Fibroblast of lung (primary cell): ENCODE results near the gene PMIS2. TPM values are rescaled to one million over a fixed set of nuclear protein-coding genes. Genes with fewer than 3 reads are reported as not detected.

Experiments
- DNase-seq, 2 donors: peaks; one replicate each; pipeline versions ENCODE4 v3.0.0 to v3.0.0-alpha.2; 2010; ENCODE audit warnings: low read depth in 2 of 2
- H2AFZ ChIP-seq: 2 replicates; pipeline ENCODE4 v1.5.1; 2012; ENCODE audit warnings: low read length, control low read depth, inconsistent platforms
- H3K27ac ChIP-seq: 2 replicates; pipeline ENCODE4 v1.5.1; 2011; ENCODE audit warnings: low read length, control low read depth; ENCODE audit not compliant: insufficient read depth
- H3K27me3 ChIP-seq: 2 replicates; pipeline ENCODE4 v1.5.1; 2011; ENCODE audit warnings: mild to moderate bottlenecking, low read length; ENCODE audit not compliant: control insufficient read depth, insufficient read depth
- H3K36me3 ChIP-seq: 2 replicates; pipeline ENCODE4 v1.5.1; 2011; ENCODE audit warnings: low read length; ENCODE audit not compliant: control insufficient read depth, insufficient read depth
- H3K4me1 ChIP-seq: 2 replicates; pipeline ENCODE4 v1.5.1; 2011; ENCODE audit warnings: low read length; ENCODE audit not compliant: control insufficient read depth, insufficient read depth; ENCODE audit errors: extremely low read depth
- H3K4me2 ChIP-seq: 2 replicates; pipeline ENCODE4 v1.5.1; 2011; ENCODE audit warnings: low read length, control low read depth; ENCODE audit not compliant: insufficient read depth; ENCODE audit errors: extremely low read depth
- H3K4me3 ChIP-seq, 4 experiments: fragments of 200-600 bp in 1 of 4; sonication (generic) in 1 of 4; replicated peaks in 1 of 4; 2 replicates each; pipeline ENCODE4 v1.5.1; 2011 to 2016; ENCODE audit warnings: low read length in 4 of 4, low read depth in 3 of 4, mild to moderate bottlenecking in 3 of 4, control low read depth in 2 of 4, inconsistent platforms in 1 of 4, mixed read lengths in 1 of 4; ENCODE audit not compliant: insufficient read depth in 1 of 4; ENCODE audit errors: control extremely low read depth in 1 of 4
- H3K79me2 ChIP-seq: 2 replicates; pipeline ENCODE4 v1.5.1; 2012; ENCODE audit warnings: mild to moderate bottlenecking, low read length, inconsistent platforms; ENCODE audit not compliant: control insufficient read depth, insufficient read depth
- H3K9ac ChIP-seq: 2 replicates; pipeline ENCODE4 v1.5.1; 2011; ENCODE audit warnings: mild to moderate bottlenecking, low read length, control low read depth; ENCODE audit not compliant: insufficient read depth
- H3K9me3 ChIP-seq: 2 replicates; pipeline ENCODE4 v1.5.1; 2012; ENCODE audit warnings: low read depth, low read length; ENCODE audit not compliant: control insufficient read depth, insufficient read depth
- H4K20me1 ChIP-seq: 2 replicates; pipeline ENCODE4 v1.5.1; 2011; ENCODE audit warnings: low read length; ENCODE audit not compliant: control insufficient read depth, insufficient read depth; ENCODE audit errors: extremely low read depth
- CTCF ChIP-seq, 2 donors: IDR thresholded peaks in 1 of 2; conservative IDR thresholded peaks in 1 of 2; 1 replicate in 1 of 2; 2 replicates in 1 of 2; pipeline ENCODE4 v1.5.1; 2011 to 2012; ENCODE audit warnings: low read length in 2 of 2, control low read depth in 1 of 2, inconsistent platforms in 1 of 2, low read depth in 1 of 2, mild to moderate bottlenecking in 1 of 2
- EZH2 ChIP-seq: IDR thresholded peaks from 2 replicates; pipeline ENCODE4 v1.5.1; 2012; ENCODE audit warnings: low read length, control low read depth, mild to moderate bottlenecking; ENCODE audit errors: missing control alignments
- polyA plus RNA-seq, 2 donors: library from polyadenylated mRNA; depleted of rRNA in 1 of 2; stranded (reverse) in 1 of 2; unstranded in 1 of 2; fragments of >200 nt; gene quantifications; 2 replicates each; pipeline ENCODE4 v1.2.1, GENCODE V29; 2011 to 2012; ENCODE audit warnings: missing spikeins in 1 of 2
- total RNA-seq: library from RNA; depleted of rRNA; stranded (reverse); fragments of >200 nt; gene quantifications from 2 replicates; pipeline ENCODE4 v1.2.1, GENCODE V29; 2014

Gene PMIS2
- total and polyA plus RNA-seq, 2 donors (not counting 1 experiment from before 2014, with no cell fraction given) = not detected

- DNase-seq = no peak
- no peak for TF ChIP-seq CTCF (conservative IDR thresholded peaks at IDR 0.05 in 1 of 2, IDR thresholded peaks at IDR 0.05 in 1 of 2; ENCODE audit: low read depth in 1 of 2, low read length in 2 of 2)
- TF ChIP-seq EZH2 = no peak
- H3K79me2 ChIP-seq = no peaks in the 10 kb centered on the region
- no peak overlapping the region for H3K27ac ChIP-seq
- no peaks in the 10 kb centered on the region for H3K9me3 ChIP-seq
- H3K4me1 ChIP-seq = peaks cover 5% of the 10 kb centered on the region
- H3K4me3 ChIP-seq = no peak overlapping the region
- no peak overlapping the region for H3K4me2 ChIP-seq
- no peak overlapping the region for H3K9ac ChIP-seq
- no peaks in the 10 kb centered on the region for H3K36me3 ChIP-seq
- H3K27me3 ChIP-seq = peaks cover 23% of the 10 kb centered on the region
- no peak overlapping the region for H2AFZ ChIP-seq
- no peaks in the 10 kb centered on the region for H4K20me1 ChIP-seq
Measured at GRCh38 chr19:35560271-35560670, 25.7 kb upstream of the PMIS2 start.

- Histone ChIP-seq H3K79me2 (no peaks in the 10 kb centered on the region), H3K27ac (no peak overlapping the region), H3K9me3 (no peaks in the 10 kb centered on the region), H2AFZ (no peak overlapping the region), H3K27me3 (peaks cover 23% of the 10 kb centered on the region), H3K4me1 (peaks cover 5% of the 10 kb centered on the region), H3K36me3 (no peaks in the 10 kb centered on the region), H3K9ac (no peak overlapping the region), H4K20me1 (no peaks in the 10 kb centered on the region), H3K4me2 (no peak overlapping the region), H3K4me3 (no peak overlapping the region)
- TF ChIP-seq CTCF (conservative IDR thresholded peaks at IDR 0.05 in 1 of 2, IDR thresholded peaks at IDR 0.05 in 1 of 2; ENCODE audit: low read depth in 1 of 2, low read length in 2 of 2) (no peak), EZH2 (no peak)
- no peak for DNase-seq
Measured at GRCh38 chr19:35560677-35561076, 25.3 kb upstream of the PMIS2 start.

- no peak overlapping the region for H3K9ac ChIP-seq
Measured at GRCh38 chr19:35561436-35561835, 24.5 kb upstream of the PMIS2 start.

More at GRCh38 chr19:35561436-35561835, 24.5 kb upstream of the PMIS2 start:
- peaks cover 5% of the 10 kb centered on the region for H3K4me1 ChIP-seq
- no peak overlapping the region for H3K4me3 ChIP-seq
- no peak for TF ChIP-seq CTCF (conservative IDR thresholded peaks at IDR 0.05 in 1 of 2, IDR thresholded peaks at IDR 0.05 in 1 of 2; ENCODE audit: low read depth in 1 of 2, low read length in 2 of 2)
- TF ChIP-seq EZH2 = no peak
- H2AFZ ChIP-seq = no peak overlapping the region
- H3K27me3 ChIP-seq = peaks cover 23% of the 10 kb centered on the region
- H3K27ac ChIP-seq = no peak overlapping the region
- H3K9me3 ChIP-seq = no peaks in the 10 kb centered on the region
- H4K20me1 ChIP-seq = no peaks in the 10 kb centered on the region
- H3K79me2 ChIP-seq = no peaks in the 10 kb centered on the region
- H3K4me2 ChIP-seq = no peak overlapping the region
- DNase-seq = no peak
- no peaks in the 10 kb centered on the region for H3K36me3 ChIP-seq
